Measurements from ENCODE around the gene NRSN2.
A peak's percentile ranks its signal among the peaks of the same experiment; 100 is the strongest.
"Not testable (repeated sequence)": the region's sequence is repeated elsewhere in the genome, so short reads cannot be mapped to it uniquely, and the experiment has no call there.

The NRSN2 gene

DNA sequence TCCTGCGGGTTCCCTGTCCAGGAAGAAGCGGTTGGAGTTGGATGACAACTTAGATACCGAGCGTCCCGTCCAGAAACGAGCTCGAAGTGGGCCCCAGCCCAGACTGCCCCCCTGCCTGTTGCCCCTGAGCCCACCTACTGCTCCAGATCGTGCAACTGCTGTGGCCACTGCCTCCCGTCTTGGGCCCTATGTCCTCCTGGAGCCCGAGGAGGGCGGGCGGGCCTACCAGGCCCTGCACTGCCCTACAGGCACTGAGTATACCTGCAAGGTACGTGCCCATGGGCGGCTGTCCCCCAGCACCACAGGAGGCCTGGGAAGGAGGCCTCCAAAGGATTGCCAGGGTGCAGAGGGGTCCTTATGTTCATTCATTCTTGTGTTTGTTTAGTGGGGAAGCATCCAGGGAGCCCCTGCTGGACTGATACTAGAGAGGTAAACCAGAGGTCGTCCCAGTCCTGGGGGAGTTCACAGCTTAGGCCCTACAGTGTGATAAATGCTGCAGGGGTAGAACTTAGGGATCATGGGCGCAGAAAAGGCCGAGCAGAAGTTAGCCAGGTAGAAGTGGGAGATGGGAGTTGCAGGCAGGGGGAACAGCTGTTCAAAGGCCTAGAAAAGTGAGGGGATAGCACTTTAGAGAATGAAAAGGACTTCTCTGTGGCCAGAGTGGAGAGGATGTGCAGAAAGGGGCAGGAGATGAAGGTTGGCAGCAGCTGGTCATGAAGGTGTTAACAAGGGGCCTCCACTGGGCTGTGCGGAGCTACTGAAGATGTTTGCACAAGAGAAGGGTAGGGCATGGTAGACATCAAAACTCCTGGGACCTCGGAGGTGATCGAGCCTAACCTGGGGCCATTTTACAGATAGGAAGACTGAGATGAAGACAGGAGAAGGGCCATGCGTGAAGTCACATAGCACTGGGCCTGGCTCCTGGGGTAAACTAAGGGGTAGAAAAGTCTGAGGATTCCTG, 41.4 kb downstream of the NRSN2 start:
- H3K27ac Mint-ChIP-seq: no peak overlapping the region
- DNase-seq (ENCODE audit: low spot score in 2 of 2) (no peak), ATAC-seq (no peak)
- H3K9me3 Mint-ChIP-seq: no peaks in the 10 kb centered on the region
- H3K4me3 Mint-ChIP-seq: no peak overlapping the region
- peaks cover 54% of the 10 kb centered on the region for H3K36me3 Mint-ChIP-seq
- H3K4me1 Mint-ChIP-seq: peaks cover 9% of the 10 kb centered on the region

DNA sequence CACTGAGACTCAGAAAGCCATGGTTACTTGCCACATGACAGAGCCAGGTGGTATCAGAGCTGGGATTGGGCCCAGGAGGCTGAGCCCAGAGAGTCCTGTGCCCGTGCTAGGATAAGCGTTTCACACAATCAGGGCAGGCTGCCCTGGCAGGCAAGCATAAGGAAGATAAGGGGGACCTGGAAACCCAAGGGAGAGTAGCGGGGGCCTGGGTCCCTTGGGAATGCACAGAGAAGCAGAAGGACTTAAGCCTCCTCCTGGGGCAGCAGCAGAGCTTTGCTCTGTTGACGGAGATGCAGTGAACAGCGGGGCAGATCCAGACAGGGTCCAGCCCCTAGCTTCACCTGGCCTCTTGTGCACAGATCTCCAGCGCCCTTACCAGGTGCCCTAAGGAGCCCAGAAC, 42.3 kb downstream of the NRSN2 start:
- DNase-seq (ENCODE audit: low spot score in 2 of 2): no peak
- Mint-ChIP-seq H3K36me3 (peaks cover 63% of the 10 kb centered on the region), H3K4me3 (no peak overlapping the region), H3K9me3 (no peaks in the 10 kb centered on the region), H3K27ac (no peak overlapping the region), H3K4me1 (no peaks in the 10 kb centered on the region)
- ATAC-seq: no peak

DNA sequence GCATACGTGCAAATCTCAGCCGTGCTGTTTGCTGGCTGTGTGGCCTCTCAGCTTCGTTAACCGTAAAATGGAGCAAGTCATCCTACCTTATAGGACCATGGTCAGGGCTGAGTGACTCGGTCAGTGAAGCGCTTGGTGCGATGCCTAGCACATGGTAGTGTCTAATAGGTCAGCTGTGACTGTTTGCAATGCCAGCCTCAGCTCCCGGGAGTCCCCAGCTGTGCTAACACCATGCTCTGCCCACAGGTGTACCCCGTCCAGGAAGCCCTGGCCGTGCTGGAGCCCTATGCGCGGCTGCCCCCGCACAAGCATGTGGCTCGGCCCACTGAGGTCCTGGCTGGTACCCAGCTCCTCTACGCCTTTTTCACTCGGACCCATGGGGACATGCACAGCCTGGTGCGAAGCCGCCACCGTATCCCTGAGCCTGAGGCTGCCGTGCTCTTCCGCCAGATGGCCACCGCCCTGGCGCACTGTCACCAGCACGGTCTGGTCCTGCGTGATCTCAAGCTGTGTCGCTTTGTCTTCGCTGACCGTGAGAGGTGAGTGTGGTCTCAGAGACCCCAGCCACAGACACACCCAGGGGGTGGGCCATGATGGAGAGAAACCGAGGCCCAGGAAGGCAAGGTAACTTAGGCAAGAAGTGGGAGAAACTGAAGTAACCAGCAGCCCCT, 44.3 kb downstream of the NRSN2 start:
- Mint-ChIP-seq H3K36me3 (peaks cover 73% of the 10 kb centered on the region), H3K9me3 (no peaks in the 10 kb centered on the region), H3K27ac (no peak overlapping the region), H3K4me1 (no peaks in the 10 kb centered on the region), H3K4me3 (no peak overlapping the region)
- ATAC-seq (no peak), DNase-seq (ENCODE audit: low spot score in 2 of 2) (no peak)

DNA sequence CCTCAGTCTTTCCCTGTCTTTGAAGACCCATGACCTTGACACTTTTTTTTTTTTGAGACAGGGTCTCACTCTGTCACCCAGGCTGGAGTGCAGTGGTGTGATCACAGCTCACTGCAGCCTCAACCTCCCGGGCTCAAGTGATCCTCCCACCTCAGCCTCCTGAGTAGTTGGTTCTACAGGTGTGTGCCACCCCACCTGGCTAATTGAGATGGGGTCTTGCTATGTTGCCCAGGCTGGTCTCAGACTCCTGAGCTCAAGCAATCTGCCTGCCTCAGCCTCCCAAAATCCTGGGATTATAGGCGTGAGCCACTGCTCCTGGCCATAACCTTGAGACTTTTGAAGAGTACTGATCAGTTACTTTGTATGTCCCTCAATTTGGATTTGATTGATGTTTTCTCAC, 46.4 kb downstream of the NRSN2 start:
- ATAC-seq; DNase-seq (ENCODE audit: low spot score in 2 of 2); H3K9me3 Mint-ChIP-seq; H3K4me1 Mint-ChIP-seq; H3K4me3 Mint-ChIP-seq; H3K27ac Mint-ChIP-seq: not testable (repeated sequence)
- peaks cover 86% of the 10 kb centered on the region for H3K36me3 Mint-ChIP-seq

DNA sequence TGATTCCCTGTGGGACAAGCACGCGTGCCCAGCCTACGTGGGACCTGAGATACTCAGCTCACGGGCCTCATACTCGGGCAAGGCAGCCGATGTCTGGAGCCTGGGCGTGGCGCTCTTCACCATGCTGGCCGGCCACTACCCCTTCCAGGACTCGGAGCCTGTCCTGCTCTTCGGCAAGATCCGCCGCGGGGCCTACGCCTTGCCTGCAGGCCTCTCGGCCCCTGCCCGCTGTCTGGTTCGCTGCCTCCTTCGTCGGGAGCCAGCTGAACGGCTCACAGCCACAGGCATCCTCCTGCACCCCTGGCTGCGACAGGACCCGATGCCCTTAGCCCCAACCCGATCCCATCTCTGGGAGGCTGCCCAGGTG, 49.3 kb downstream of the NRSN2 start:
- Mint-ChIP-seq H3K4me1 (peaks cover 10% of the 10 kb centered on the region), H3K36me3 (peaks cover 61% of the 10 kb centered on the region), H3K4me3 (no peak overlapping the region), H3K9me3 (no peaks in the 10 kb centered on the region), H3K27ac (no peak overlapping the region)
- ATAC-seq (no peak), DNase-seq (ENCODE audit: low spot score in 2 of 2) (no peak)

DNA sequence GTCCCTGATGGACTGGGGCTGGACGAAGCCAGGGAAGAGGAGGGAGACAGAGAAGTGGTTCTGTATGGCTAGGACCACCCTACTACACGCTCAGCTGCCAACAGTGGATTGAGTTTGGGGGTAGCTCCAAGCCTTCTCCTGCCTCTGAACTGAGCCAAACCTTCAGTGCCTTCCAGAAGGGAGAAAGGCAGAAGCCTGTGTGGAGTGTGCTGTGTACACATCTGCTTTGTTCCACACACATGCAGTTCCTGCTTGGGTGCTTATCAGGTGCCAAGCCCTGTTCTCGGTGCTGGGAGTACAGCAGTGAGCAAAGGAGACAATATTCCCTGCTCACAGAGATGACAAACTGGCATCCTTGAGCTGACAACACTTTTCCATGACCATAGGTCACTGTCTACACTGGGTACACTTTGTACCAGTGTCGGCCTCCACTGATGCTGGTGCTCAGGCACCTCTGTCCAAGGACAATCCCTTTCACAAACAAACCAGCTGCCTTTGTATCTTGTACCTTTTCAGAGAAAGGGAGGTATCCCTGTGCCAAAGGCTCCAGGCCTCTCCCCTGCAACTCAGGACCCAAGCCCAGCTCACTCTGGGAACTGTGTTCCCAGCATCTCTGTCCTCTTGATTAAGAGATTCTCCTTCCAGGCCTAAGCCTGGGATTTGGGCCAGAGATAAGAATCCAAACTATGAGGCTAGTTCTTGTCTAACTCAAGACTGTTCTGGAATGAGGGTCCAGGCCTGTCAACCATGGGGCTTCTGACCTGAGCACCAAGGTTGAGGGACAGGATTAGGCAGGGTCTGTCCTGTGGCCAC, 49.9 kb downstream of the NRSN2 start:
- Mint-ChIP-seq H3K4me1 (peaks cover 12% of the 10 kb centered on the region), H3K27ac (no peak overlapping the region), H3K4me3 (no peak overlapping the region), H3K36me3 (peaks cover 55% of the 10 kb centered on the region), H3K9me3 (no peaks in the 10 kb centered on the region)
- no peak for ATAC-seq
- no peak for DNase-seq (ENCODE audit: low spot score in 2 of 2)

DNA sequence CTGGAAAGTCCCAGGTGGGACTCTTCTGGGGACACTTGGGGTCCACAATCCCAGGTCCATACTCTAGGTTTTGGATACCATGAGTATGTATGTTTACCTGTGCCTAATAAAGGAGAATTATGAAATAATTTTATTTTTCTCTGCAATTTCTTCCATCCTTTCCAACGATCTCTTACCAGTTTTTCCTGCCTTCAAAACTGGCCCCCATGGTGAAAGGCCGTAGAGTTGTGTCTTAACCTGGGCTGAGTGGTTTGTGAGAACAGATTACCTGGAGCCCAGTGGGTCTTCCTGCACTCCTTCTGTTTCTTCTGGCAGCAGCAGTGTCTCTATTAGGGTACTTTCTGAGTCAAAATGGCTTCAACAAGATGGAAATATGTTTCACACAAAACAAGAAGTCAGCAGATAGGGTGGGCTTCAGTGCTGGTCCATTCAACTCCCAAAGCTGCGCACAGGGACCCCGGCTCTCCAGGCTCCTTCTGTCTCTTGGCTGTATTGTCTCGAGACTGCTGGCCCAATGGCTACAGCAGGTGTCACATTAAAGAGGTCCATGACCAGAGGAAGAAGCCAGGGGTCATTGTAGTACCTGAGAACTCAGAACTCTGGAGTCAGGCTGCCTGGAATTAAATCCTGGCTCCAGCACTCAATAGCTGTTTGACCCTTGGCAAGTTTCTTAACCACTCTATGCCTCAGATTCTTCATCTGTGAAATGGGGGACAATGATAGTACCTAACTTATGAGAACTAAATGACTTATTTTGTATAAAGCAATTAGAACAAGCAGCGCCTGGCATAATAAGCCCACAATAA, 50.7 kb downstream of the NRSN2 start:
- peaks cover 47% of the 10 kb centered on the region for H3K36me3 Mint-ChIP-seq
- ATAC-seq: no peak
- peaks cover 16% of the 10 kb centered on the region for H3K4me1 Mint-ChIP-seq
- no peaks in the 10 kb centered on the region for H3K9me3 Mint-ChIP-seq
- H3K4me3 Mint-ChIP-seq: no peak overlapping the region
- DNase-seq (ENCODE audit: low spot score in 2 of 2): no peak
- H3K27ac Mint-ChIP-seq: no peak overlapping the region

- H3K36me3 Mint-ChIP-seq: peaks cover 31% of the 10 kb centered on the region
- DNase-seq (ENCODE audit: low spot score in 2 of 2) (no peak), ATAC-seq (no peak)
- peaks cover 16% of the 10 kb centered on the region for H3K4me1 Mint-ChIP-seq
- H3K4me3 Mint-ChIP-seq: no peak overlapping the region
- no peaks in the 10 kb centered on the region for H3K9me3 Mint-ChIP-seq
- no peak overlapping the region for H3K27ac Mint-ChIP-seq
Observed at GRCh38 chr20:399182-399707, 52.3 kb downstream of the NRSN2 start.

- no peaks in the 10 kb centered on the region for H3K9me3 Mint-ChIP-seq
- peaks cover 23% of the 10 kb centered on the region for H3K36me3 Mint-ChIP-seq
- peaks cover 16% of the 10 kb centered on the region for H3K4me1 Mint-ChIP-seq
- H3K27ac Mint-ChIP-seq: no peak overlapping the region
- DNase-seq (ENCODE audit: low spot score in 2 of 2) (no peak), ATAC-seq (no peak)
- no peak overlapping the region for H3K4me3 Mint-ChIP-seq
Observed at GRCh38 chr20:400128-400453, 53.2 kb downstream of the NRSN2 start.

DNA sequence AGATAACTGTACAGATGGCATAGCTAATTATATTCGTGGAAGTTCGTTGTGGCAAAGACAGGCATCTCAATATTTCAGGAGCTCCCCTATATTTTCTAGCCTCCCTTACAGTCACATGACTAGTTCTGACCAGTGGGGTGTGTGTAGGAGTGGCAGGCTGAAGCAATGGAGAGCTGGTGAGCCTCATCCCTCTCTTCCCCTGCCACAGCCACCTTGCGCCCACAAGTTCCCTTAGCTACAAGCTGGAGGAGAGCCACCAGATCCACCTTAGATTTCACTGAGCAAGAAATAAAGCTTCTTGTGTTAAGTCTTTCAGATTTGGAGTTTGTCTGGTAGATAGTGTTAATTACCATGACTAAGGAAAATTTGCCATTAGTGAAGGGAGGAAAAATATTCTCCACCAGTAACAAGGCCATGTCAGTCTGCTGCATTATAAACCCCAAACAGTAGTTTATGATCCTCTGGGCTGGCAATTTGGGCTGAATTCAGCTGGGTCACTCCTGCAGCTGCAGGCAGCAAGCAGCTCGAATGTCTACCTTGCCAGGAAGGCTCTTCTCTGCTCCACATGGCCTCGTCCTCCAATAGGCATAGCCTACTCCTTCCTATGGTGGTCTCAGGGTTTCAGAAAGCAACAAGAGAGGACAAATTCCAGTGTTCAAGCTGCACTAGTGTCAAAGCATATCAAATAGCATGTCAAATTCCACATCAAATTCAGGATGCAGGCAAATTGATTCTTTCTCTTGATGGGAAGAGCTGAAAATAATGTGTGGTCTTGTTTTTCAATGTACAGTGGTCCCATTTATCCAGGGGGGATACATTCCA, 53.8 kb downstream of the NRSN2 start:
- Mint-ChIP-seq H3K4me3 (no peak overlapping the region), H3K27ac (no peak overlapping the region), H3K4me1 (peaks cover 16% of the 10 kb centered on the region), H3K9me3 (no peaks in the 10 kb centered on the region), H3K36me3 (peaks cover 17% of the 10 kb centered on the region)
- ATAC-seq: peak; percentile 31
- no peak for DNase-seq (ENCODE audit: low spot score in 2 of 2)

DNA sequence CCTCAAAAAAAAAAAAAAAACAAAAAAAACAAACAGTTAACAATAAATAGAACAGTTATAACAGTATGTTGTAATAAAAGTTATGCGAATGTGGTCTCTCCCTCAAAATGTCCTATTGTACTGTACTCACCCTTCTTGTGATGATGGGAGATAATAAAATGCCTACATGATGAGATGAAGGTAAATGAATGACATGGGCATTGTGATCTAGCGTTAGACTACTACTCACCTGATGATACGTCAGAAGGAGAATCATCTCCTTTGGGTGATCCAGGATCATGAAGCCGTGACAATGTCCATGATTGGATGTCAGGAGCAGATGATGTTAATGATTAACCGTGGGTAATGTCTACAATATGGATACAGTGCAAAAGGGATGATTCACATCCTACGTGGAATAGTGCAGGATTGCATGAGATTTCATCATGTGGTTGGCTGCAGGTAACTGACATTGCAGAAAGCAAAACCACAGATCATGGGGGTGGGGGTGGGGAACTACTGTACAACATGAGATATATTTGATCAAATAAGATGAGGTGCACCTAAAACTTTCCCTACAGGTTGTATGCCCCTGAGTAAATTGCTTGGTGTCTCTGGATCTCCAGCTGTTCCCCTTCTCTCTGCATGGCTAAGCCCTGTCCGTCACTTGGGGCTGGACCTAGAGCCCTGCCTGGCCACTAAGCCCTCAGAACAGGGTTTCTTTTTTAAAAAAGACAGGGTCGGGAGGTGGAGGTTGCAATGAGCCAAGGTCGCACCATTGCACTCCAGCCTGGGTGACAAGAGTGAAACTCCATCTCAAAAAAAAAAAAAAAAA, 55.0 kb downstream of the NRSN2 start:
- H3K4me1 Mint-ChIP-seq: peaks cover 19% of the 10 kb centered on the region
- no peak overlapping the region for H3K27ac Mint-ChIP-seq
- DNase-seq (ENCODE audit: low spot score in 2 of 2): no peak
- ATAC-seq: no peak
- no peak overlapping the region for H3K4me3 Mint-ChIP-seq
- no peaks in the 10 kb centered on the region for H3K9me3 Mint-ChIP-seq
- H3K36me3 Mint-ChIP-seq: peaks cover 12% of the 10 kb centered on the region

DNA sequence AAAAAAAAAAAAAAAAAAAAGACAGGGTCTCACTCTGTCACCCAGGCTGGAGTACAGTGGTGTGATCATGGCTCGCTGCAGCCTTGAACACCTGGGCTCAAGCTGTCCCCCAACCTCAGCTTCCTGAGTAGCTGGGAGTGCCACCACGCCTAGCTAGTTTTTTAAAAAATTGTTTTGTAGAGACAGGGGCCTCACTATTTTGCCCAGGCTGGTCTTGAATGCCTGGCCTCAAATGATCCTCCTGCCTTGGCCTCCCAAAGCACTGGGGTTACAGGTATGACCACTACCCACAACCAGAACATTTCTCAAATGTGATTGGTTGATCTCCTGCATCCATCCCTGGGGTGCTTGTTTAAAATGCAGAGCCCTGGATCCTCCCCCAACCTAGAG, 55.6 kb downstream of the NRSN2 start:
- Mint-ChIP-seq H3K27ac (no peak overlapping the region), H3K36me3 (peaks cover 12% of the 10 kb centered on the region), H3K4me3 (no peak overlapping the region), H3K4me1 (peaks cover 25% of the 10 kb centered on the region), H3K9me3 (no peaks in the 10 kb centered on the region)
- ATAC-seq: no peak
- no peak for DNase-seq (ENCODE audit: low spot score in 2 of 2)

GRCh38 chr20:402898-403581, 56.1 kb downstream of the NRSN2 start:
- Mint-ChIP-seq H3K9me3 (no peaks in the 10 kb centered on the region), H3K4me1 (peaks cover 26% of the 10 kb centered on the region), H3K36me3 (peaks cover 12% of the 10 kb centered on the region), H3K27ac (no peak overlapping the region), H3K4me3 (no peak overlapping the region)
- DNase-seq (ENCODE audit: low spot score in 2 of 2) (no peak), ATAC-seq (no peak)

Measured in stimulated activated effector memory CD8-positive, alpha-beta T cell treated with anti-CD3 and anti-CD28 coated beads, Interleukin-12 subunit alpha, Interleukin-12 subunit beta, amount 100 ng/mL, for 72 hours (primary cell).